Osteocyte (in vitro differentiated cells): Measurements from ENCODE around the gene PRKAR1B. TPM values are rescaled to one million over a fixed set of nuclear protein-coding genes. Genes with fewer than 3 reads are reported as not detected.

ENCODE experiments used
- DNase-seq: peaks from one replicate; pipeline ENCODE4 v3.0.0; 2021; ENCODE audit warnings: mixed read lengths; ENCODE audit not compliant: unreplicated experiment; ENCODE audit errors: extremely low spot score
- H3K27ac Mint-ChIP-seq: one replicate; pipeline ENCODE4 v1.8.0; 2021; ENCODE audit warnings: mild to moderate bottlenecking, mixed read lengths; ENCODE audit not compliant: unreplicated experiment
- H3K27me3 Mint-ChIP-seq: one replicate; pipeline ENCODE4 v1.8.0; 2021; ENCODE audit warnings: mixed read lengths; ENCODE audit not compliant: unreplicated experiment
- H3K36me3 Mint-ChIP-seq: one replicate; pipeline ENCODE4 v1.8.0; 2021; ENCODE audit warnings: mixed read lengths; ENCODE audit not compliant: unreplicated experiment
- H3K4me1 Mint-ChIP-seq: one replicate; pipeline ENCODE4 v1.8.0; 2021; ENCODE audit warnings: mixed read lengths; ENCODE audit not compliant: unreplicated experiment
- H3K4me3 Mint-ChIP-seq: one replicate; pipeline ENCODE4 v1.8.0; 2021; ENCODE audit warnings: mild to moderate bottlenecking, moderate library complexity, mixed read lengths; ENCODE audit not compliant: unreplicated experiment
- H3K9me3 Mint-ChIP-seq: one replicate; pipeline ENCODE4 v1.8.0; 2021; ENCODE audit warnings: mixed read lengths; ENCODE audit not compliant: unreplicated experiment
- total RNA-seq: library from RNA; stranded (reverse); gene quantifications from 2 replicates; pipeline ENCODE4 v1.2.1, GENCODE V29; 2021
- TF ChIP-seq, protein P1 (sequence below): fragments of 200-600 bp; sonication (generic); IDR thresholded peaks from 2 replicates; pipeline ENCODE4 v1.5.0; 2021; ENCODE audit warnings: antibody characterized with exemption, mild to moderate bottlenecking, moderate library complexity

The PRKAR1B gene
- total RNA-seq, 1 donor from 2014 or later: 12.0 TPM

GRCh38 chr7:538764-539685, 188.1 kb downstream of the PRKAR1B start:
- peak overlapping the region; percentile 69 for H3K27ac Mint-ChIP-seq
- no peaks in the 10 kb centered on the region for H3K27me3 Mint-ChIP-seq
- H3K4me1 Mint-ChIP-seq: peaks cover 41% of the 10 kb centered on the region
- H3K36me3 Mint-ChIP-seq: no peaks in the 10 kb centered on the region
- no peaks in the 10 kb centered on the region for H3K9me3 Mint-ChIP-seq
- no peak for DNase-seq
- H3K4me3 Mint-ChIP-seq: no peak overlapping the region
- TF ChIP-seq, protein P1, sequence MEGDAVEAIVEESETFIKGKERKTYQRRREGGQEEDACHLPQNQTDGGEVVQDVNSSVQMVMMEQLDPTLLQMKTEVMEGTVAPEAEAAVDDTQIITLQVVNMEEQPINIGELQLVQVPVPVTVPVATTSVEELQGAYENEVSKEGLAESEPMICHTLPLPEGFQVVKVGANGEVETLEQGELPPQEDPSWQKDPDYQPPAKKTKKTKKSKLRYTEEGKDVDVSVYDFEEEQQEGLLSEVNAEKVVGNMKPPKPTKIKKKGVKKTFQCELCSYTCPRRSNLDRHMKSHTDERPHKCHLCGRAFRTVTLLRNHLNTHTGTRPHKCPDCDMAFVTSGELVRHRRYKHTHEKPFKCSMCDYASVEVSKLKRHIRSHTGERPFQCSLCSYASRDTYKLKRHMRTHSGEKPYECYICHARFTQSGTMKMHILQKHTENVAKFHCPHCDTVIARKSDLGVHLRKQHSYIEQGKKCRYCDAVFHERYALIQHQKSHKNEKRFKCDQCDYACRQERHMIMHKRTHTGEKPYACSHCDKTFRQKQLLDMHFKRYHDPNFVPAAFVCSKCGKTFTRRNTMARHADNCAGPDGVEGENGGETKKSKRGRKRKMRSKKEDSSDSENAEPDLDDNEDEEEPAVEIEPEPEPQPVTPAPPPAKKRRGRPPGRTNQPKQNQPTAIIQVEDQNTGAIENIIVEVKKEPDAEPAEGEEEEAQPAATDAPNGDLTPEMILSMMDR: no peak

GRCh38 chr7:537911-538634, 189.0 kb downstream of the PRKAR1B start:
- no peaks in the 10 kb centered on the region for H3K36me3 Mint-ChIP-seq
- H3K27ac Mint-ChIP-seq: no peak overlapping the region
- DNase-seq: no peak
- H3K9me3 Mint-ChIP-seq: no peaks in the 10 kb centered on the region
- TF ChIP-seq, protein P1: no peak
- no peaks in the 10 kb centered on the region for H3K27me3 Mint-ChIP-seq
- H3K4me1 Mint-ChIP-seq: peaks cover 41% of the 10 kb centered on the region
- H3K4me3 Mint-ChIP-seq: no peak overlapping the region

DNA sequence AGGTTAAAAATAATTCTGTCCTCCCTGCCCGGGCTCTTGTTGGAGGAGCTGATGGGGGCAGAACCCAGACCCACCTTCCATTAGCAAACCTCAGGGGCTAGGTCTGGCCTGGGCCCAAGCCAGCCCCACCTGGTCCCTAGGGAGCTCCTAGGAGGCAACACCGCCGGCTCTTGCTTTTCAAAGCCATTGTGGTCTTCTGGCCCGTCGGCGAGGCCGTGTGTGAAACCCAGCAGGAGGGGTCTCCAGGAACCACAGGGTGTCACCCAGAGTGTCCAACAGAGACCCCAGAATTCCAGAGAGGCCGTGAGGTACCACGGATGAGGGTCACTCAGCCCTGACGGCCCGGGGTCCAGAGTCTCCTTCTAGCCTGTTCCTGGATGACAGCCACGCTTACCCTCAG, 190.8 kb downstream of the PRKAR1B start:
- Mint-ChIP-seq H3K27me3 (no peaks in the 10 kb centered on the region), H3K36me3 (no peaks in the 10 kb centered on the region), H3K4me3 (no peak overlapping the region), H3K9me3 (no peaks in the 10 kb centered on the region), H3K4me1 (peaks cover 23% of the 10 kb centered on the region), H3K27ac (peak overlapping the region; percentile 41)
- DNase-seq: no peak
- TF ChIP-seq, protein P1: no peak

DNA sequence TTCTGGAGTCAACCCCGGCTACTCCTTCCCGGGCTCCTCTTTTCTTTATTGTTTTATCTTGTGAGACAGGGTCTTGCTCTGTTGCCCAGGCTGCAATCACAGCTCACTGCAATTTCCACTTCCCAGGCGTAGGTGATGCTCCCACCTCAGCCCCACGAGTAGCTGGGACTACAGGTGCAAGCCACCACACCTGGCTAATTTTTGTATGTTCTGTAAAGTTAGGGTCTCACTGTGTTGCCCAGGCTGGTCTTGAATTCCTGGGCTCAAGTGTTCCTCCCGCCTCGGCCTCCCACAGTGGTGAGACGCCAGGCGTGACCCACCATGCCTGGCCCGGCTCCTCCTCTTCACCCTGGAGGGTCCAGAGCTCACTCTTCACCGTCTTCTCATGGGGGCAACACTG, 192.1 kb downstream of the PRKAR1B start:
- Mint-ChIP-seq H3K4me1 (peaks cover 21% of the 10 kb centered on the region), H3K4me3 (no peak overlapping the region), H3K27me3 (peaks cover 4% of the 10 kb centered on the region), H3K36me3 (no peaks in the 10 kb centered on the region), H3K27ac (no peak overlapping the region), H3K9me3 (no peaks in the 10 kb centered on the region)
- TF ChIP-seq, protein P1: no peak
- no peak for DNase-seq

- Mint-ChIP-seq H3K4me3 (no peak overlapping the region), H3K4me1 (peaks cover 14% of the 10 kb centered on the region)
Measured at GRCh38 chr7:534075-534474, 193.0 kb downstream of the PRKAR1B start.

More at GRCh38 chr7:534075-534474, 193.0 kb downstream of the PRKAR1B start:
- DNase-seq: no peak
- H3K27me3 Mint-ChIP-seq: peaks cover 4% of the 10 kb centered on the region
- TF ChIP-seq, protein P1: no peak
- H3K9me3 Mint-ChIP-seq: no peaks in the 10 kb centered on the region
- no peaks in the 10 kb centered on the region for H3K36me3 Mint-ChIP-seq
- H3K27ac Mint-ChIP-seq: no peak overlapping the region
